SIG-M5 treated with dmso at 0.1 percent for 504 hours (cell line): Measurements from ENCODE around the gene MCM3AP.
"Not testable (repeated sequence)": the region's sequence is repeated elsewhere in the genome, so short reads cannot be mapped to it uniquely, and the experiment has no call there.

ENCODE experiments used
- DNase-seq: peaks from one replicate; lab custom pipeline; 2025; ENCODE audit not compliant: unreplicated experiment; lab: John Stamatoyannopoulos, UW

Gene MCM3AP

DNA sequence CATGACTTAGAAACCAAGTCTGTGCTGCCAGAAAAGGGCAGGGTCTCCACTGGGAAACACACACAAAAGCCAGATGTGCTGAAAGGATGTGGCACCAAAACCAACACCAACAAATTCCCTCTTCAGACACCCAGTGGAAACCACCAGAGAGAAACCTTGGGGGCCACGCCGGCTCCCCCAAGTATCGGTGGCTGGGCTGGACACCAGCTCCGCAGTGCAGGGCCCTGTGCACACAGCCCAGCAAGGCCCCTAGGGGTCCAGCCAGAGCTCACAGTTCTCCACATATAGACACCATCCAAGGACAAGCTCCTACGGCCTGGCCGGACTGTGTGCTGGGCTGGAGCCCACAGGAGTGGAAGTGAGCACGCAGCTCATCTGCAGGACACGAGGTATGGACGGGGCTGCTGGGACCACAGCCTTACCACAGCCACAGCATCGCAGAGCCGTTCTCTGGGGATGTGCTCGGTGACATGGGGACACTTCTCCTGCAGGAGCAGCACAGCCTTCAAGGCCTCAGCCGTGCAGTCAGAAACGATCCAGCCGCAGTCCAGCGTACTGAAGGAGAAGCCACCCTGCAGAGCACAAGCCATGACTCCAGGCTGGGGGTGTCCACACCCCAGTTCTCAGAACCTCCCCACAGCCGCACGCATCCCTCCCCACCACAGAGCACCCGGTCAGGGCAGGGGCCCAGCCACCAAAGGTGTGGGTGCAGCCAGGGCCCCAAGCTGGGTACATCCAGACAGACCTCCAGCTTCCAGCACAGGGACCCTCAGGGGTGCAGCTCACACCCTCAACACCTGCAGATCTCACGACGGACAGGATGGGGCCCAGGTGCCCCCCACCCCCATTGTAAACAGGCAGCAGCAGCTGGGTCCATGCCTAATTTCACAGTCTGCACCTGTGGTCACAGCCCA, 78.1 kb downstream of the MCM3AP start:
- DNase-seq, result no peak

DNA sequence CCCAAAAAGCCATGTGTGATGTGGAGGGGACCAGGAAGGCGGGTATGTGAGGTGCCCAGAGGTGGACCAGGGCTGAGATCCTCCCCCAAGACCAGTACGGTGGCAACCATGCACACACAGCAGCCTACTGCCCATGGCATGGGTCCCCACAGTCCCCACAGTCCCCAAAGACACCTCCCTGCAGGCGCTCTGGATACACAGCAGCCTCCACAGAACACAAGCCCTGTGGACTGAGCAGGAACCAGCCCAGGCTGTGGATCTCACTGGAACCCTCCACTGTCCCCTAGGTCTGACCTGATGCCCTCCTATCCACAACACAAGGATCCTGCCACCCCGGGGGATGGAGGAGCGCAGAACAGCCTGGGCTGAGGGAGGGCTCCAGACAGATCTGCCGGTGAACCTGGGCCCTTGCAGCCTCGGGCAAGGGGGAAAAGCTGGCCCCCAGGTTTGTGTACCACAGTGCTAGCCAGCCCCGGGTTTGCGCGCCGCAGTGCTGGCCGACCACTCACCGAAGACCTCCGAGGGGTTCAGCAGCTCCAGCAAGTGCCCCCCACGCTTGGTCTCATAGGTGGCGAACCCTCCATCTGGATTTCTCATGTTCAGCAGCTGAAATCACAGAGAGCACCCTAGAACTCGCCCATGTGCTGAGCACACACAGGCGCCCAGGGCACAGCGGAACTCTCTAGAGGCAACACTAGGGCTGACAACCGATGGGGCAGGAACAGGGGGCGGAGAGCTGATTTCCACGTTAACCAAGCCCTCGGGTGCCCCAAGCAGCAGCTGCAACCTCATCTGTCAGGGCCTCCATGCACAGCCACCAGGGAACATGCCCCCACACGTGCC, 79.0 kb downstream of the MCM3AP start:
- no peak for DNase-seq

DNA sequence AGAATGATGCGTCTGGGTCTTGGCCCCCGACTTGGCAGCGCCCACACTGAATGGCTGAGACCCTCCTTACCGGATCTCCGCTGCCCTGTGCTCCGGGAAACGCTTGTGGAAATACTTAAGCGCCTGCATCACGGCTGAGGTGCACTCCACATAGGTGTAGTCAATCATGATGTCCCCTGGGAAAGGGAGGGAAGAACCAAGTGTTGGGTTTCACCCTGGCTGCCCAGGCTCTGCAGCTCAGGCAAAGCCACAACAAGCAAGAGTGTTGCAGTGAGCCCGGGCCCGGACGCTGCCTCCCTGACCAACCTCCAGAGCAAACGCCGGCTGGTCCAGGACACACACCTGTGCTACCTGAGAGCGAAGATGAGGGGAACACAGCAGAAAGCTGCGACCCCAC, 79.6 kb downstream of the MCM3AP start:
- DNase-seq, result no peak

- DNase-seq, result no peak
Observed at GRCh38 chr21:46205166-46205565, 80.2 kb downstream of the MCM3AP start.

GRCh38 chr21:46203203-46203600, 82.2 kb downstream of the MCM3AP start:
- DNase-seq, result no peak

DNA sequence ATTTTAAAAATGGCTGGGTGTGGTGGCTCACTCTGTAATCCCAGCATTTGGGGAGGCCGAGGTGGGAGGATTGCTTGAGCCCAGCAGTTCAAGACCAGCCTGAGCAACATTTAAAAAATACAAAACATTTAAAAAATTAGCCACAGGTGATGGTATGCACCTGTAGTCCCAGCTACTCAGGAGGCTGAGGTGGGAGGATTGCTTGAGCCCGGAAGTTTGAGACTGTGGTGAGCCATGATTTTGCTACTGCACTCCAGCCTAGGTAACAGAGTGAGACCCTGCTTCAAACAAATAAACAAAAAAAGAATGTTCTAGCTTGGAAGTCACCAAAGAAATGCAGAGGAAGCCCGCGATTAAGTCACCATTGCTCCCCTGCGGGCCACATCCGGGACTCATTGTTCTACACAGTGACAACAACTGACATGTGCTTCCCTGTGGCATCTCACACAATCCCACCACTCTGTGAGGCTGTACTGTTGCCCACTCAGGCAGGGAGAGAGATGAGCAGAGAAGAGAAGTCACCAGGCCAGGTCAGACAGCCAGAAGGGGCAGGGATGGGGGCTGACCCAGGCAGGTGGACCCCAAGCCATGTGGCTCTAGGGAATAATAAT, 82.7 kb downstream of the MCM3AP start:
- no peak for DNase-seq

GRCh38 chr21:46200877-46201803, 84.3 kb downstream of the MCM3AP start:
- DNase-seq, result not testable (repeated sequence)

- no peak for DNase-seq
Observed at GRCh38 chr21:46199436-46200373, 85.7 kb downstream of the MCM3AP start.

GRCh38 chr21:46196733-46197132, 88.7 kb downstream of the MCM3AP start:
- no peak for DNase-seq

DNA sequence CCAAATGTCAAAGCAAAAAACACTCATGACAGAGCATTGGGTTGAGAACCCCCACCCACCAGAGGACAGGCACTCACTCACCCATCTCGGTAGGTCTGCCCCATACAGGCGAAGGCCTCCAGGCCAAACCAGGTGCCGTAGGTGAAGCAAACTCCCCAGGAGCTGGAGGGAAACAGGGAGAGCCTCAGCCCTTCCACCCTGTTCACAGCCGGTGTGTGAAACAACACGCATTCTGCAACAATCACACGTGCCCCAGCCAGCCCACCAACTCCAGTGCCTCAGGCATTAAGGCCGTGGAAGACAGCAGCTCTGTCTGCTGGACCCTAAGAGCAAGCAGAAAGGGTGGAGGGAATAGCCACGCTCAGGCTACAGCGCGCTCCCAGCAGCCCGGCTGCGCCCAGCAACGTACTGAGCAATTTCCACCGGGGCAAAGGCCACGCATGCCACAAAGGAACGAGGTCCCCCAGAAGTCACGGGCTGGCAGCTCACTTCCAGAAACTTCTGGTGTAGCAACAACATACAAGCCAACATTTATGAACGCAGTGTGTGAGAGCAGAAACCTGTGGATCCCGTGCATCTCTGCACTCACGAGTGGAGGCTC, 89.7 kb downstream of the MCM3AP start:
- no peak for DNase-seq

DNA sequence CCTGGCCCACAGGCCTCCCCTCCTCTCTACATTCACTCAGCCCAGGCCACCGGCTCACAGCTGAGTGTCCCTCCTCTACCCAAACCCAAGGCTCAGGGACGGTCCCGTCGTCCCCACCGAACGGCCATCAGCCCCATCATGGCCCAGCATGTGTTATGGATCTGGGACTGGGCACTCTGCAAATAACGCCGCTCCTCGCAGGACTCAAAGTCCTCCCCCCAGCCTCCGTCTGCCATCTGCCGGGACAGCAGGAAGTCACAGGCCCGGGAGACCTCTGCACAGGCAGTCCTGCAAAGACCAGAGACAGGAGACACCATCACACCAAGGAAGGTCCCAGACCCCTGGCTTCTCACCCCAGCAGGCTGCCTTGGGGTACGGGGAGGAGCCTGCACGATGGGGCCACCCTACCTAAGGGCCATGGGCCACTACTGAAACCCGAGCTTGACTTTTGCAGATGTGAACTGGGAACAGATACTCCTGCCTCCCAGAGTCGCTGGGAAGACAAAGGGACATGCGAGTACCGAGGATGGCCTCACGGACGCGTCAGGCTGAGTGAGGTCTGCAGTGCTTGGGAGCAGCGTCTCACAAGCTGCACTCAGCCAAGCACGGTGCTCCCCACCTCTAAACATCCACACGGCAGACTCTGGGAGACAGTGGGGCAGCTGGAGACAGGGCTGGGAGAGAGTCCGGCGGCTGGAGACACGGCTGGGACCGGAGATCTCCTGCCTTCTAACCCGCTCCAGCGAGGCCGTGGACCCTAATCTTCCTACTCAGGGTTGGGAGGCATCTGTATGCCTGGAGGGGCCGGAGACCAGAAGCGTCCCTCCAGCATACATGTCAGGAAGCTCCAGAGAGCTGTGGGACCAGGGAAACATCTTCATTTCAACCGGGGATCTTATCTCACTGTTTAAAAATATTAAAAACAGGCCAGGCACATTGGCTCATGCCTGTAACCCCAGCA, 90.8 kb downstream of the MCM3AP start:
- DNase-seq, result no peak

GRCh38 chr21:46193829-46194373, 91.5 kb downstream of the MCM3AP start:
- no peak for DNase-seq

DNA sequence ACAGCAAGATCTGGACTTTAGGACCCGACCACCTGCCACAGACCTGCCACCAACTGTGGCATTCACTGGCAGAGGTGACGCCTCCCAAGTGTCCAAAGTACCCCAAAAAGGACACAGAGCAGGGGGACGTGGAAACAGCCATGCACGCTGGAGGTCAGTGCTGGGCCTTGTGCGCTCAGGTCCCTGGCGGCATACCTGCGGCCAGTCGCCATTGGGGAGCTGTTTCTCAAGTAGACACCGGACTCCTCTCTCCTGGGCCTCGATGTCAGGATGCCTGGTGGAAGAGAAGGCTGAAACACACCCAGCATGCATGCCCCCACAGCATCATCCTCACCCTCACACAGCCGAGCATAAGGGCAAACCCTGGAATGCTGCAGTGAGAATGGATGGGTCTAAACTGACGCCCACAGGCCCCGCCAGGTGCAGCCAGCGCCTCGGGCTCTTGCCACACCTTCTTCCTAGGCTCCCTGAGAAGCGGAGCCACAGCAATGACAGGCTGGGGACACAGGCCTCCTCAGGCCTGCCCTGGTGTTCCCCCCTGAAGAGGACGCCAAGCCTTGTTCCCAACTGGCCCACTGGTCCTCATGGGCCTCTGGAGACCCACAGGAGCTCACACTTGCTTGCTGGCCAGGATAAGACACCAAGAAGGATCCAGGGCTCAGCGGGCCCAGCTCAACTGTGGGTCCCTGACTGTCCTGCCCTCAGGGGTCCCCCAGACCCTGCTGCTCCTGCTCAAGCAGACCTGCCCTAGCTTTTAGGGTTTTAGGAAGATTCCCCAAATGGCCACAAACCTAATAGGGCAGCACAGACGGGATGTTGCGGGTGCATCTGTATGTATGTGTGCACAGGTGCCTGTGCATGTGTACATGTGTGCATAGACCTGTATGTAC, 93.5 kb downstream of the MCM3AP start:
- DNase-seq, result no peak

DNA sequence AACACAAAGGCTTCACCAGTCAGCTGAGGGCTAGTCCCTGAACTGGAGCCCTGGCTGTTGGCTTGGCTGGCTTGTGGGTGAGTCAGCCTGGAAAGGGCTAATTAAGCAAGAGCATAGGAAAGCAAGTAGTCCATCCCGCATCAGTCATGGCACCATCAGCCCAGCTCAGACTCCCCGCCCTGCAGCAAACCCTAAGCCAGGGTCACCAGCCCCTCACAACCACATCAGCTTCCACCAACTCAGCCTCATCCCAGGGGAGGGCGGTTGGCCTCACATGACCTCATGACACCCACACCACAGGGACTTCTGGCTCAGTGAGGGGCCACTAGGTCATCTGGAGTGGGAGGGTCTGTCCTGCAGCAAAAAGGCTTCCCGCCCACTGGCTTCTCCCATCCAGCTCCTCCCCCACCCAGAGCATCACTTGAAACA, 94.1 kb downstream of the MCM3AP start:
- DNase-seq, result peak; percentile 18

- DNase-seq, result no peak
Observed at GRCh38 chr21:46190491-46191131, 94.8 kb downstream of the MCM3AP start.

GRCh38 chr21:46189959-46190490, 95.4 kb downstream of the MCM3AP start:
- DNase-seq, result no peak
